ENCODE results near the gene MAGEB10.

GRCh38 chrX:27860337-27860736 lies 52.5 kb downstream of the MAGEB10 start:
- TF ChIP-seq CTCF (IDR thresholded peaks at IDR 0.05) (no peak), POLR2A (IDR thresholded peaks at IDR 0.05) (no peak)
